Glomerular visceral epithelial cell (primary cell): ENCODE data around the gene C14orf39.
"Not testable (repeated sequence)": the region's sequence is repeated elsewhere in the genome, so short reads cannot be mapped to it uniquely, and the experiment has no call there.

Source experiments
- DNase-seq: peaks from one replicate; pipeline ENCODE4 v3.0.0-alpha.2; 2016; ENCODE audit errors: extremely low spot score

The C14orf39 gene

GRCh38 chr14:60490270-60490669, 4.4 kb upstream of the C14orf39 start:
- DNase-seq: no peak

- DNase-seq: no peak
Measured at GRCh38 chr14:60488175-60488574, 2.3 kb upstream of the C14orf39 start.

GRCh38 chr14:60487211-60487610, 1.3 kb upstream of the C14orf39 start:
- no peak for DNase-seq

- no peak for DNase-seq
Measured at GRCh38 chr14:60485057-60485597, 736 bp downstream of the C14orf39 start.

GRCh38 chr14:60482743-60483142, 3.1 kb downstream of the C14orf39 start:
- no peak for DNase-seq

- not testable (repeated sequence) for DNase-seq
Measured at GRCh38 chr14:60480248-60480647, 5.6 kb downstream of the C14orf39 start.

DNA sequence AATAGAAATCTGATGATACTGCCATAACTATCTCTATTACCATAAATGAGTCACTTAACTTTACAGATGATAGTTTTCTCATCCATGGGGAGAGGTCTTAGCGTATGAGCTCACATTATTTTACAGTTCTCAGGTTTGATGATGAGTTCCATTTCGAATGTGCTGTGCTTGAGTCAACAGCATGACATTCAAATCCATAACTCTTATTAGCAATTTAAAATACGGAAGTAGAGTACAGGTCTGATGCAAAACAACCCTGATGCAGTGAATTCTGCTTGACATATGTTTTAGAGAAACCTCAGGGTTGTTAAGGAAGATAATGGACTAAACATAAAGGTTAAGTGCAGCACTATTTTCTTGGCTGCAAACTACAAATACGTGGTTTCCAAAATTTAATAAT, 30.0 kb downstream of the C14orf39 start:
- no peak for DNase-seq

GRCh38 chr14:60430276-60430675, 55.6 kb downstream of the C14orf39 start:
- no peak for DNase-seq

DNA sequence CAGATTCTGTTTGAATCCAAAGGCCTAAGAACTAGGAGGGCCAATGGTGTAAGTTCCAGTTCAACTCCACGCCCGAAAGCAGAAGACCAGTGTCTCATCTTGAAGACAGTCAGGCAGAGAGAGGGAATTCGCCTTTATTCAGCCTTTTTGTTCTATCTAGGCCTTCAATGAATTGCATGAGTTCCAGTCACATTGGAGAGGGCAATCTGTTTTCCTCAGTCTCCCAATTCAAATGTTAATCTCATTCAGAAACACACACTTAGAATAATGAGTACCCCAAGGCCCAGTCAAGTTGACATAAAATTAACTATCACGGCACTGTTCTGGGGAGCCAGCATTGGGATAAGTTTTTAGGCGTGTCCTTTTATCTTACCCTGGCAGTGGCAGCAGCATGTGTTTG, 65.8 kb downstream of the C14orf39 start:
- no peak for DNase-seq

DNA sequence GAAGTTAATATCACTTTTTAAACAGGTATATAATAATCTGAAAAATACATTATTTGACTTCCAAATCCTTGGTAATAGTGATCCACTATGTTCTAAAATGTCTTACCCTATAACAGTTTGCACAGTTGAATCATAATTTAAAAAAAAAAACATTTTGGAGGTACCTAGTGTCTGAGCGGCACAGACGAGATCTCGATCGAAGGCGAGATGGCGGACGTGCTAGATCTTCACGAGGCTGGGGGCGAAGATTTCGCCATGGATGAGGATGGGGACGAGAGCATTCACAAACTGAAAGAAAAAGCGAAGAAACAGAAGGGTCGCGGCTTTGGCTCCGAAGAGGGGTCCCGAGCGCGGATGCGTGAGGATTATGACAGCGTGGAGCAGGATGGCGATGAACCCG, 88.3 kb downstream of the C14orf39 start:
- not testable (repeated sequence) for DNase-seq

DNA sequence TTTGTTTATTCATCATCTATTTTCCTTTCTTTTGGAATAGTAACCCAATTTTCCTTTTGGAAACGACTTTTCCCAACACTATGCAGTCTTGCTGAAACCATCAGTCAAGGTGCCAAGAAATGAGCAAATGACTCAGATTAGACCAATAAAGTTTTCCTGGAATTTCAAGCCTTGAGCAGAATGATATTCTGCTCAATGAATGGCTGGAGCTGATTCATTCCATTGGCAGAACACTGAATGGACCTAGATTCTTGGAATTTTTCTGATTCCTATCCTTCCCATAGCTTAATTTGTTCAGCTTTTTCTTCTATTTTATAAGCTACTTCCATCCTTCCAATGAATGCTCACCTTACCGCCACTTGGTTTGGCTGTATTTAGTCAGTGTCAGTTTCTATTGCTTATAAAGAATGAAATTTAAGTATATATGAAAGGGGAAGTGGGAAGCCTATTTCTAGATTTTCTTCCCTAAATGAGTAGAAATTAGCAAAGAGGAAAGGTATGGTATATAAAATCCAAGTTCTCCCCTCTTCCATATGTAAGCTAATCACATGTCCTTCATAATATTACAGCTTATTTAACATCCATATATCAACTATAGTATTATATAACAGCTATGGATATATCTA, 89.0 kb downstream of the C14orf39 start:
- DNase-seq: no peak
